Measurements from ENCODE around the gene LTBP1.

Gene LTBP1

DNA sequence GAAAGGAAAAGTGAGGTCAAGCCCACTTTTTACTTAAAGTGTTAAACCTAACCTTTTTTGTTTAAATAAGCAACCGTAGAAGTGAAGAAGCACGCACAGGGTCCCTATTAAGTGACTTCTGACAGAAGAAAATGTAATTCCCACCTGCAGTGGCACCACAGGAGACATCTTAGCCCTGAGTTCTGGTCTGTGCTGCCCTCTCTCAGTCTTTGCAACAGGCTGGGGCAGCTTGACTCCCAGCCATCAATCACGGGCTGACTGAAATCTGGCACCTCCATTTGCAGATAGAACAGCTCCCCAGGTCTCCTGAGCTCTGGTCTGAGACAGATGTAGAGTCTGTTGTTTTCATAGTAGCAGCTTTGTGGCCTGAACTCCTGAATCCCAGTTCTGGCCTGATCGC is 170.0 kb downstream of the LTBP1 start:
- DNase-seq (ENCODE audit: low read depth in 2 of 2): no peak

DNA sequence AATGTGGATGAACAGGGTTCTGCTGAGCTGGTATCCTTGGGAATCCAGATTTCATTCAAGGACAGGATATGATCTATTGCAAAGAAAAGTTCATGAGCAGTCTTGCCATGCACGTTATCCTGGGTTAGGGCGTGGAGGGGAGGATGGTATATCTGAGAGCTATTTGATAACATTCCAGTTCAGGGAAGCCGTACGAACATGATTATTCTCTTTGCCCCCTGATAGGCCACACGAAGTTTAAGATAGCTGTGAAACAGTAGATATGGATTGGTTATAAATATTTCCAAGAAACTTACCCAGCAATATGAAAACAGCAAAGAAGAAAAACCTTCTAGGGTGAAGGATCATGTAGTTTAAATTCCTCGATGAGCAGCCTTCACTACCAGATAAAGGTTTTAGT is 171.9 kb downstream of the LTBP1 start:
- DNase-seq (ENCODE audit: low read depth in 2 of 2): no peak

DNA sequence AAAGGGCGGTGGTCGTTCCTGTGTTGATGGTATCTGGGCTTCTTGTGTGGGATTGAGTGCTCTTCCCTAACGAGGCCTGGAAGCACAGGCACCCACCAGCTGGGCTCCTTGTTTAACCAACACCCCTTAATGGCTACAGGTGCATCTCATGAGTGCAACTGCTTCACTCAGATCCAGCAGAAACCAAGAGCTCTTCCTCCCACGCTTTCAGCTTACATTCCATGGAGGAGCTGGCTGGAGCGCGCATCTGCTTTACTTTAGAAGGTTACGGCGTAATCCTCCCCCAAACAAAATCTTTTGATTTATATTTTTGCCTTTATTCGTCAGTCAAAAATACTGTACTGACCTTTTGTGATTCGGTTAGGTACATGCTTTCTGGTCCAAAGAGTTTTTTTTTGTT is 174.7 kb downstream of the LTBP1 start:
- no peak for DNase-seq (ENCODE audit: low read depth in 2 of 2)

DNA sequence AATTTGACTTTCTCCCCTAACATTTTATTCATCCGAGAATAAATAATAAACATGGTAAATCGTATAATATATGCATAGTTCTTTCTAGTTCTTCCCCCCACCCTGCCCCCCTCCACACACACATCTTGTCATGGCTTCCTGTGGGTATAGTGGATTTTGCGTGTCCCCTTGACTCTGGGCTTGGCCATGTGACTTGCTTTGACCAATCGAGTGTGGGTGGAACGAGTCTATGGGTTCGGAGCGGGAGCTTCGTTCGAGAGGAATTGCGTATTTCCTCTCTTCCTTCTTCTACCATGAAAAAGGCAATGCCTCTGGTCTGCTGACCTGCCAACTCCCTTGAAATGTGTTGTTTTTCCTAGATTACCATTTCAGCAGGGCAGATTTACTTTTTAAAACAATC is 175.2 kb downstream of the LTBP1 start:
- no peak for DNase-seq (ENCODE audit: low read depth in 2 of 2)

DNA sequence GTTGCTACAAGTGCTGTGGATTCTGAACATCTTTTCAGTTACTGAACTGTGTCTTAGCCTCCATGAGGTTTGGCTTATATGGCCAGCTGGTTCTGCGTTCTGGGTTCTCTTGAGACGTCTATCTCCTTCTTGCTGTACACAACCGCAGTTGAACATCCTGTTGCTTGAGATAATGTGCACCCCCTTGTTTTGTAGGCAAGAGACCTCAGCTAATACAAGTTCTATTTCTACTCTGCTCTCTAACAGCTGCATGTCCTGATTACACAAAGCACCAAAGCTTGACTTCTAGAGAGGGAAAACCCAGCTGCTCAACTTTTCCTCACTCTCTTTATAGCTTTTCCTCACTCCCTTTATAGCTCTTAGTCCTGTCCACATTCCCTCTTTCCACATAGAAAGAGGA is 176.0 kb downstream of the LTBP1 start:
- DNase-seq (ENCODE audit: low read depth in 2 of 2): no peak

DNA sequence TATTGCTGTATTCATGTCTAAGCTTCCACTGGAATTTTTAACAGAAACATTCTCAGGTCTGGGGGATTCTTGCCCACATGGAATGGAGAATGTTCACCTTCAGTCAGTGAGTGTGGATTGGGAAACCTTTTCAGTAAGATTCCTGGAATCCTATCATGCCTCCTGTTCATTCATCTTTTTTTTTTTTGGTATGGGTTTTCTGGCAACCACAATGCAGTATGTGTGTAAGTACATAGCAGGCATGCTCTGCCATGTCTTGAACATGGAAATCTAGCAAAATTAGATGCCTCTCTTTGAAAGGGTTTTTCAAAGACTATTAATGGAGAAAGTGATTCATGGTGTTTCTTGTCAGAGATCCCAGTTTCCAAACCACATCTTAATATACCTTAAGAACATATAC is 176.5 kb downstream of the LTBP1 start:
- DNase-seq (ENCODE audit: low read depth in 2 of 2): no peak

DNA sequence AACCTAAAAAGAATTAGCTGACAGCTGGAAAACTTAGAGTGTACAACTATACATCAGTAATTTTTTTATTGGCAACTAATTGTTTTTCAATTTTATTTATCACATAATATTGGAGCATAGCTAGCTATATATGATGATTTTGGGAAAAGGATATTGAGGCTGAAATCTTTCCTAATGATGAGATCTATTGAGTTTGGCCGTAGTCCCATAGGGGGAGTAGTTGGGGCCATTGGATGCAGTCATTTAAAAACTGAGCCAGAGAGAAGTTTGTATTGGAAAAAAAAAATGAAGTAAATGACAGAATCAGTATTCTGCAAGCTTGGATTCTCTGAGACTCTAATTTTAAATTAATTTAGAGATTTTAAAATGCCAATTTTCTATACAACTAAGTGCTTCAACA is 179.8 kb downstream of the LTBP1 start:
- DNase-seq (ENCODE audit: low read depth in 2 of 2): no peak

DNA sequence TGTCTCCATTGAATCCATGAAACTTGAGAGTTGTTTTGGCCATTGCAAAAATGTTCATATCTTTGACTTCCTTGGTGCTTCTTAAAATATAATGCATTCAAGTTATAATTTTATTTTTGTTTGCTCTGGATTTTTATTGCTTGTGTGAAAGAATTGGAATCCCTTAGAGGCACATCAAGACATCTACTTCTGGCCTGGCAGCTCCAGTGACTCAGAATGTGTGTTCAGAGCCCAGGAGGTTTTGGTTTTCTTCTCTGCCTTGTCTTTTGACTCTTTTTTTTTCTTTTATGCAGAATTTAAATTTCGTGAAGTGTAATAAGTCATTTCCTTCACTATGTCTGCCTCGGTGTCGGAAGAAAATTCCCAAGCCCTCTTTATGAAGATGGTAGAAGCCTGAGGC is 180.2 kb downstream of the LTBP1 start:
- no peak for DNase-seq (ENCODE audit: low read depth in 2 of 2)

DNA sequence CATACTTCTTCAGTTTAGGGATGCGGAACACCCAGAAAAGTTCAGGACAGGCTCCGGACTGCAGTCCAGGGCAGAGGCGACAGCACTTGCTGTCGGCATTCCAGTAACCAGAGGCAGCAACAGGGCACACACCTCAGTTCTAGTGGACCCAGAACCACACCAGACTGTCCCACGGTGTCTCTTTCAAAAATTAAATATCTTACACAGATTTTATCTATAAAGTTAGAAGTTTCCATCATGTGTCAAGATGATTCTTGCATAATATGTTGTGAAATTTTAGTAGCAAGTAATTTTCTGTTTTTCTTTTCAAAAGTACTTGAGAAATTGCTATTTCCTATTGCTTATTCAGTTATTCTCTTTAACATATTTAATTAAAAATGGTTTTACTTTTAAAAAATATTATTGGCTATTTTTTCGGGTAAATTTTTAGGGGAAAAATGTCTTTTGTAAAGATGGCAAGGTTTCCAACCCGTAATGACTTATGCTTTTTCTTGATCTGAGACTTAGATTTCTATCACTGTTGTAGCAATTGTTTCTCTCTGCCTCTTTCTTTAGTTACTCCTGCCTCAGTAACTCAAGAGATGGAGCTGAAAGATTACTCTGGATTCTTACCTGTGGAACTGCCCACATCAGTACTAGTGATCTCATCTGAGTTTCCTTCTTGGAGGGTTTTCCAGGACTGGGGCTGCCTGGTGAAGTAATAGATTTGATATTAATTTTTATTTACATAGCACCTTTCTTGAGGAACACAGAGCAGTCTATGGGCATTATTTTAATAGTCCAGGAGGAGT is 182.7 kb downstream of the LTBP1 start:
- no peak for DNase-seq (ENCODE audit: low read depth in 2 of 2)

DNA sequence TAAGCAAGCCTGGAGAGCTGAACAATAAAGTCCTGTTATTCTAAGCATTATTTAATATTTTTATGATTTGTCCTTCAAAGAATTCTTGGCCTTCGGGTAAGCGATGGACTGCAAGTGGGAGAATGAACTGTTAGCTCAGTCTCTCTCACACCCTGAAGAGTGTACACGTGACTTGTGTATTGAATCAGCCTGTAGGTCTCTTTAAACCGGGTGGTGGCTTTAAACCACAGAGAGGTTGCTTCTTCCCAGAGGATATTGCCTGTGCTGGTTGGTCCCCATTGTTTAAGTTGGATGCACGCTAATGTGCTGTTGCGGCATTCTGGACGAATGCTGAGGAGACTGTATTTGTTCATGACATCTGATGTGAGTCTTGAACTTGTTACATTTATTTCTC is 183.3 kb downstream of the LTBP1 start:
- DNase-seq (ENCODE audit: low read depth in 2 of 2): no peak

DNA sequence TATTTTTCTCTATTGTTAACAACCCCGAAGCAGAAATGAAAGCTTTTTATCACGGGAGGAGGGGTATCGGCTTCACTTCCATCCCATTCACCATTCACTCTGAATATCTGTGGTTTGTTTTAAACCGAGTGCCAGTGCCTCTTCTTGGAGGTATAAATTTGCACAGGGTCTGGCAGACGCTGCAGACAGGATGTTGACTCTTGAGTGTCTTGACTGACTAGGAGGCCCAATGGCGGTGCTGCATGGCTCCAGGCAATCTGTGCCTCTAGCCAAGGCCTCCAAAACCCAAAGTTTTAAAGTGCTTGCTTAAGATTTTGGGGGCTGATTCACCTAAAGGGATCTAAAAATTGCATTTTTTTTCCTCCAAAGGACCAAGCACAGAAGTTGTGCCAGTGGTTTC is 183.8 kb downstream of the LTBP1 start:
- DNase-seq (ENCODE audit: low read depth in 2 of 2): no peak

DNA sequence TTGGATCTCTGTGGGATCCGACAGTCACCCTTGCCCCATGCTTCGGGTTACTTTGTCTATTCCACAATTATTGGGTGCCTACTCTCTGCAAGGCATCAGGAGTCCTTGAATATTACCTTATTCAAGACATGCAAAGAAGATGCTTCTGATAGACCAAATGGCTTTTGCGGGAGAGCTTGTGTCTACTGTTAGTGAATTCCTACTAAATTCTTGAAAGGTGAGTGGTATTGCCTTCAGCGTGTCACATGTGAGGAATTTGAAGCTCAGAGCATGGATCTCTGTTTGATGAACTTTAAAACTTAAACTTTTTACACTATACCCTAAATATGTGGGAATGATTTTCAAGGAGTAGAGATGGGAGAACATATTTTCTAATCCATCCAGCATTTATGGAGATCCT is 184.4 kb downstream of the LTBP1 start:
- DNase-seq (ENCODE audit: low read depth in 2 of 2): no peak

DNA sequence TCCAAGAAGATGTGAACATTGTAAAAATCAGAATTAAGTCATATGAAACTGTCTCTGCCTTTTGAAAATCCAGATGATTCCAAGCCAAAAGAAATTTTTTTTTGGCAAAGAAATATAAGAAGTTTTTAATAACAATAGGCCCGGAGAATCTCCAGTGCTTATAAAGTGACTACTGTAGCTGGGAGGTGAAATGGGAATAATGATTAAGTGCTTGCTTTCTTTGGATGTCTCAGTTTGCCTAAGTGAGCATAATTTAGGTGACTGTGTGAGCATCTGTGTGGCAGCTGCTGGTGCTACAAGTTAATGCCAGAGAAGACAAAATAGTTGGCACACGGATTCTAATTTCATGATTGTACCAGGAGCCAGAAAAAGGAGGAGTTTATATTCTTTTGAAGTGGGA is 185.0 kb downstream of the LTBP1 start:
- no peak for DNase-seq (ENCODE audit: low read depth in 2 of 2)

DNA sequence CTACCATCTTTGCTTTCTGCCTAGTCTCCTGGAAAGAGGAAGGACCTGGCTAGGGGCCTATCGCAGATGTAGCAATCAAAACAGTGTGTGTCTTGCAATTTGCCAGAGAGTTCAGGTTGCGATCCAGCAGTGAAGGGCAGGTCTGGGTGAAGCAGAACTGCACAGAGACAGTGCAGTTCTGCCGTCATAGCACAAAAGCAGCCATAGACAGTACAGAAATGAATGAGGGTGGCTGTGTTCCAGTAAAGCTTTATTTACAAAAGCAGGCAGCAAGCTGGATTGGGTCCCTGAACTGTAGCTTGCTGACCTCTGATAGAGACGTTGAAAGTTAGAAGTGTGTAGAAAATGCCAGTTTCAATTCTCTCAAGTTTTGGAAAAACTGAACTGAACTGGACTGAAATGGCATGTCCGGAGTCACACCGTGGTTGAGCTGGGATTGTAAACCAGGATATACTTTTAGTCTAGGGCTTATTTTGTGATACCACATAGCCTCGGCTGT is 186.8 kb downstream of the LTBP1 start:
- no peak for DNase-seq (ENCODE audit: low read depth in 2 of 2)

DNA sequence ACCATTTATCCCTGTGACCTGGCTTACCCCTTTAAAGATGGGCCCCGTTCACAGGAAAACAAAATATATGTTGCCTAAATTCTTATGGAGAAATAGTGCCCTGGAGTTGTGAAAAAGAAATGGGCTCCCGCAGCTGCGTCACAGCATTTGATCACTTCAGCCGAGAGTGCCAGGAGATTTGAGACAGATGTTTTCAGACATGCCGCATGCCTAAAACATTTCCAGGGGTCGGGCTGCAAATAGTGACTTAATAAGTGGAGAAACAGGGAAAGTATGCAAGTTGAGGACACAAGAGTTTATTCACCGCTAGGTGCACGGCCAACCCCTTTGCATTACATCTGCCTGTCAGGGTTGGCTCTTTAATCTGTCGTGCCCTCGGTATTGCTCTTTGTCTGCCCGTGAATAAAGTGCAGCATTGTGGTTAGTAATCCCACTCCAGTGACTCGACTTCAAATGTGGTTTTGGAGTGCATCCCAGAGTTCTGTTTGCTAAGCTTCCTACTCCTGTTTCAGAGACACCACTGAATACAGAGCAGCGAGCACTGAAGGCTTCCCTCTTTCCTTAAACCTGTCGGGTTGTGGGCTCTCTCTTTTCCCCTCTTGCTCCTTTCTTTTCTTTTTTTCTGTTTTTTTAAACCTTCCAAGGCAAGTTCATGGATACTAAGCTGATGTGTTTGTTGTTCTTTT is 187.5 kb downstream of the LTBP1 start:
- no peak for DNase-seq (ENCODE audit: low read depth in 2 of 2)

DNA sequence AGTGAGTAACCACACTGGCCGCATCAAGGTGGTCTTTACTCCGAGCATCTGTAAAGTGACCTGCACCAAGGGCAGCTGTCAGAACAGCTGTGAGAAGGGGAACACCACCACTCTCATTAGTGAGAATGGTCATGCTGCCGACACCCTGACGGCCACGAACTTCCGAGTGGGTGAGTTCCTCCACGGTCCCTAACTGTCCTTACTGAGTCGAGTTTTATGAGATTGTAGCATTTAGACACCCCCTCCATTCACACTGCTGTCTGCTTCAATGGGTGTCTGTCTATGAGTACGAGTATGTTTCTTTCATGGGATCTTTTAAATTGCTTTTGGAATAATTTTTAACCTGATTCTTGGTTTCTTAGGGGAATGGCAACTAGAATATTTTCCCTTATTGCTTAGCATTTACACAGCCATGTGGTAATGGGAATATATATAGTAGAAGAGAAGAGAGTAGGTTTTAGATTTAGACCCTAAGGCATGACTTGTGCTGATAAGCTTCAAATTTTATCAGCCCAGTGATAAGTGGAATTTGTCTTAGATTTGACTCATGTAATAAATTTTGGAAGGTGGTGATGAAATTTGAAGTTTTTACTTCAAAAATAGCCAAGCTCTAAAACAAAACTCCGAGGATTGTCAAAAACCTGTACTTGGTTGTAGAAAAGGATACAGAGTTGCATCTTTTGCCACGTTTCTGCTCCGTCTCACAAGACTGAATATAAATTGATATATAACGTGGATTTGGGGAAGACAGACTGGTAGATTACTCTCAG is 188.2 kb downstream of the LTBP1 start:
- DNase-seq (ENCODE audit: low read depth in 2 of 2): no peak

DNA sequence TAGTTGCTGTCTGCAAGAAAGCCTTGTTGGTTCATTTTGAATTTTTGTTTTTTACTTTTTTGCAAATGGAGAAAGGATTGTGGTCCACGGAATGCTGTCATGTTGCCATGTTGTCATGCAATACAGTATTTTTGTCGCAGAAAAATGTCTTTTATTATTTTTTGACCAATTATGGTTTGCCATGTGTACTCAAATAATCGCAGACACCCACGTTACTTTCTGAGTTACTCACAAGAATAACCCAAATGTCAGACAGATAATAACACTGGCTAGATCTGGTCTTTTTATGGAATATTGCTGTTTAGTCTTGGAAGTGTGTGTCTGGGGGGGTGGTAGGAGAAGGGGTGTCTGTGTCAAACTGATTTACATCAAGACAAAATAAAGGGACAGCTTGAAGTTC is 188.9 kb downstream of the LTBP1 start:
- DNase-seq (ENCODE audit: low read depth in 2 of 2): no peak

DNA sequence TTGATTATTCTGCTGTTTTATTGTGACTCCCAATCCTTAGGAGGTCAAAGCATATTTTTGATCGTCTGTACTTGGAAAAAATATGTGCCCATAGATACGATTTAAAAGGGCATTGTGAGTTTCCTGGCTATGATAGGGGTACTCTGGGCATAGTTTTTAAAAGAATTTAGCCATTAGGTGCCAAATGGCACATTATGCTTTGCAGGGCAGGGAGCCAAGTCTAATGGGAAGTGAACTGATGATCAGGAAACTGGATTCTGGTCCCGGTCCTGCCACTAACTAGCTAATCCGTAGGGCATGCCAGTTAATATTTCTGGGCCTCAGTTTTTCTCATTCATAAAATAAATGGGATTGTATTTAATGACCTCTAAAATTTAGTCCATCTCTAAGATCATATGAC is 189.3 kb downstream of the LTBP1 start:
- no peak for DNase-seq (ENCODE audit: low read depth in 2 of 2)

DNA sequence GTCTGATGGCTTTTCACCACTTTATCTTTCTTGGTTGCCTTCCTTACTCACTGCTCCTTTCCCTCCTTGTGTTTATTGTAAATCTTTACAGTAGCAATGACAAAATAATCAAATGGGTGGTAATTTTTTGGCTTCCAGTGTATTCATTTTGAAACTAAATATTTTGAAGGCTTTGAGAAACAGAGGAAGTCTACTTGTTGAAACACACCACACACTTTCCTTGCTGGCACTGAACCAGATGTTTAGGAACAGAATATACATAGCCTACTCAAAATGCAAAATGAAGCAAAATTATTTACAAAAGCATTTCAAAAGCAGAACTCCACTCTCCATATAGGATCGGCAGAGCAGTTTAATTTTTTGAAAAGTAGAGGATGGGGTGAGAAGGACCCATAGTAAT is 189.8 kb downstream of the LTBP1 start:
- no peak for DNase-seq (ENCODE audit: low read depth in 2 of 2)

DNA sequence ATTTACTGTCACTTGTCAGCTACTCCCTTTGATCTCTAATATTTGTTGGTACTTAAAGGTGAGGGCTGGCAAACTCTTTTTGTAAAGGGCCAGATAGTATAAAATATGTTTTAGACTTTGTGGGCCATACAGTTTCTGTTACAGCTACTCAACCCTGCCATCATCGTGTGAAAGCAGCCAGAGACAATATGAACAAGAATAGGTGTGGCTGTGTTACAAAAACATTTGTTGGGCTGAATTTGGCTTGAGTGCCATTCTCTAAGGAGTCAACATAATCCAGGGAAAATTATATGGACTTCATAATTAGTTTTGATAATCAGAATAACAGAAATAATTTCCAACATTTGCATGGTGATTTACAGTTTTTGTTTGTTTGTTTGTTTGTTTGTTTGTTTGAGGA is 190.6 kb downstream of the LTBP1 start:
- DNase-seq (ENCODE audit: low read depth in 2 of 2): no peak

DNA sequence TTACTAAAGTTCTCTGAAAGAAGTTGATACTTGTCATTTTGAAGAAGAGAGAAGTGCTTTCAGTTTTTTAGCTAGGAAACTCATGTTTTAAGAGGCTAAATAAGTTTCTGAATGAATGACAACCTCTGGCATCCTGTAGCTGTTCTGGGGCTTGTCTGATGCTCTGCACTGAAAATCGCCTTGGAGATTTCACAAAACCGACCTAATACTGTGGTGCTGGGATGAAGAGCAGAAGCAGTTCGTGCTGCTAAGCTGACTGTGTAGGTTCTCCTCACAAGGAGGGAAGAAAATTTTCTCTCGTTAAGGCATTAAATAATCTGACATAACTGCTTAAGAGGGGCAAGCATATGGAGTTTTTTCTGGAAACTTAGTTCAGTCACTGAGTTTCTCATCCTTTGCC is 193.2 kb downstream of the LTBP1 start:
- no peak for DNase-seq (ENCODE audit: low read depth in 2 of 2)

DNA sequence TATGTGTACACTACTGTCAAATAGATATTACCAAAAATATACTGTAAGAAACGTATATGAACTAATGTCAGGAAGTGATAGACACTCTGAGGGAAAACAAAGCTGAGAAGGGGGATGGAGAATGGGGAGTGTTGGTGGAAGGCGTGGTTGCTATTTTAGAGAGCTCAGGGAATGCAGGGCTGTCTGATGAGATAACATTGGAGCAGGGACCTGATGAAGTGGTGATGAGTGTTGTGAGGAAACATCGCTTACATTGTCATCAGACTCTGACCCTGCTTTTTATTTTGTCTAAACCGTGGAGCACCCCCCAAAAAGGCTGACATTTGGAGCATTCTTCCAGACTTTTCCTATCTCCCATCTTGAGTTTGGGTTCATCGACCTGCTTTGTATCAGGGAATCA is 194.7 kb downstream of the LTBP1 start:
- no peak for DNase-seq (ENCODE audit: low read depth in 2 of 2)

DNA sequence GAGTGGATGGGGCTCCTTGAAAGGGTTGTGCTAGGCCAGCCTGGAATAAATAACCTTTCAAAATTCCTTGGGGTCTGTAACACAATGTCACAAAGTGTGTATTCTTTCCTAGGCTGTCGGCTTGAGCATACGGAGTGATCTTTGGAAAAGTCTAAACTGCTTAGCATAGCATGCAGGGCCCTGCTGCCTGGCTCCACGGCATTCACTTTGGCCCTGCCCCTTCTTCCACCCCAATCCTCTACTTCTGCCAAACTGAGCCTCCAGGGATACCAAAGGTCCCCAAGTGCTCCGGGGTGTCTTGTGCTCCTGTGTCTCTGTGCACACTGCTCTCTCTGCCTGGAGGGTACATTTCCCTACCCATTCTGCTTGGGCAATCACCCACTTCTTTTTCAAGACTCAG is 196.1 kb downstream of the LTBP1 start:
- no peak for DNase-seq (ENCODE audit: low read depth in 2 of 2)

Data from stimulated activated CD8-positive, alpha-beta memory T cell treated with anti-CD3 and anti-CD28 coated beads, Interleukin-7, amount 100 ng/mL, for 4 hours (primary cell).